Measurements from ENCODE around the gene GOSR2. TPM values are rescaled to one million over a fixed set of nuclear protein-coding genes. Genes with fewer than 3 reads are reported as not detected.
A peak's percentile ranks its signal among the peaks of the same experiment; 100 is the strongest.

Gene GOSR2
- total RNA-seq, 4 donors from 2014 or later: 39.3 to 52.6 (median 48.1) TPM

DNA sequence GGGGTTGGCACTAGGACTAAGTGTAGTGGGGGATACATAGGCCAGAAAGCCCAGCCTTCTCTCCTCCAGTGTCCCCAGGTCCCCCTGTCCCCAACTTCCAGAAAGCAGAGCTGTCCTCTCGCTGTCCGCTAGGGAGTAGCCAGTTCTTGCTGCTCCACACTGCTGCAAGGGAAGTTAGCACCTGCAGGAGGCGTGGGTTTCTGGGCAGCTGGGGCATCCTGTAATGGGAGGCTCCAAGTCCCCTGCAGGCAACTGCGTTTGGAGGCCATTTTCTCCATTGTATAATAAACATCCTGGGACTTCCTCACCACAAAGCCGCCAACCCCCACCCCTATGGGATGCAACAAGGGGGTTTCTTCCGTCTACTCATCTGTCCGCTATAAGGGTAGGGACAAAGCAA, 54.4 kb downstream of the GOSR2 start:
- 33 to 48% methylated on average over 7 of the region's 7 CpGs for WGBS, 2 donors
- no peak overlapping the region for H3K4me3 ChIP-seq

DNA sequence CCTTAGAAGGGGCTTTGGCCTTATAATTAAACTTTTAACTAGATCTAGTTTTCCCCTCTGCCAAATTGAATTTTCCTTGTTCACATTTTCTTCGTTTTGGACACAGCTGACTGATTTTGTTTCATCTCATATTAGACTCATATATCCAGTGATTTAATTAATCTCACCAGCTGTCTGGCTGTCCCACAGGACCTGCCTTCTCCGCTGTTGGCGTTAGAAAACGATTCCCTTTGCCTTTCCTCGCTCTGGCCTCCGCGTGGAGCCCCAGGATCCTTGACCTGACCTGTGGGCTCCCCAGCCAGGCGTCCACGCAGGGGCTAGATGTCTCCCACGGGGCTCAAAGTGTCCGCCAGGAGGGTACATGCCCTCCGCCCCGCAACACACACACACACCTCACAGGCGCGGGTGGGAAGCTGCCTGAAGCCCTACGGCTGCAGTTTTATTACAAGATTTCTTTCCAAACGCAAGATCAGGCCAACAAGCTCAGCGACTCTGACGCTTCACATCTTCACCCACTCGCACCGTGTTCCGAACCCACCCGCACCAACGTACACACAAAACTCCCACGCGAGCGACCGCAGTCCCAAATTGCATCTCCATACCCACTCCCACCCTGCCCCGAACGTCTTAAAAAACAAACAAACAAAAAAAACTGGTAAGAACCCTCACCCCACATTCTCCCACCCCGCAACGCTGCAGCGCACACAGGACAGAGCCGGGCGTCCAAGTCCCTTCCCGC, 55.0 kb downstream of the GOSR2 start:
- WGBS, 2 donors: 12 to 14% methylated on average over 36 of the region's 36 CpGs
- Histone ChIP-seq H3K27ac (no peak overlapping the region), H3K4me1 (peaks cover 0 to 27% (median 16%) of the 10 kb centered on the region in 4 donors), H3K27me3 (peaks cover 0 to 51% of the 10 kb centered on the region in 2 donors), H3K9me3 (no peaks in the 10 kb centered on the region), H3K36me3 (no peaks in the 10 kb centered on the region), H3K4me3 (peak overlapping the region; percentile 29 to 60 (median 44))
- TF ChIP-seq EP300 (IDR thresholded peaks at IDR 0.05) (no peak), POLR2A (IDR thresholded peaks at IDR 0.05) (no peak)
- TF ChIP-seq, protein P1, sequence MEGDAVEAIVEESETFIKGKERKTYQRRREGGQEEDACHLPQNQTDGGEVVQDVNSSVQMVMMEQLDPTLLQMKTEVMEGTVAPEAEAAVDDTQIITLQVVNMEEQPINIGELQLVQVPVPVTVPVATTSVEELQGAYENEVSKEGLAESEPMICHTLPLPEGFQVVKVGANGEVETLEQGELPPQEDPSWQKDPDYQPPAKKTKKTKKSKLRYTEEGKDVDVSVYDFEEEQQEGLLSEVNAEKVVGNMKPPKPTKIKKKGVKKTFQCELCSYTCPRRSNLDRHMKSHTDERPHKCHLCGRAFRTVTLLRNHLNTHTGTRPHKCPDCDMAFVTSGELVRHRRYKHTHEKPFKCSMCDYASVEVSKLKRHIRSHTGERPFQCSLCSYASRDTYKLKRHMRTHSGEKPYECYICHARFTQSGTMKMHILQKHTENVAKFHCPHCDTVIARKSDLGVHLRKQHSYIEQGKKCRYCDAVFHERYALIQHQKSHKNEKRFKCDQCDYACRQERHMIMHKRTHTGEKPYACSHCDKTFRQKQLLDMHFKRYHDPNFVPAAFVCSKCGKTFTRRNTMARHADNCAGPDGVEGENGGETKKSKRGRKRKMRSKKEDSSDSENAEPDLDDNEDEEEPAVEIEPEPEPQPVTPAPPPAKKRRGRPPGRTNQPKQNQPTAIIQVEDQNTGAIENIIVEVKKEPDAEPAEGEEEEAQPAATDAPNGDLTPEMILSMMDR (IDR thresholded peaks at IDR 0.05): no peak
- DNase-seq (ENCODE audit: low spot score in 2 of 2): no peak

More for the DNA sequence above, 54.4 kb downstream of the GOSR2 start:
- no peak for DNase-seq (ENCODE audit: low spot score in 2 of 2)
- TF ChIP-seq EP300 (IDR thresholded peaks at IDR 0.05) (no peak), POLR2A (IDR thresholded peaks at IDR 0.05) (no peak)
- TF ChIP-seq, protein P1 (IDR thresholded peaks at IDR 0.05): no peak
- H3K27me3 ChIP-seq: peaks cover 0 to 51% of the 10 kb centered on the region in 2 donors
- peaks cover 0 to 3% (median 0%) of the 10 kb centered on the region in 3 donors for H3K36me3 ChIP-seq
- no peak overlapping the region for H3K27ac ChIP-seq
- H3K9me3 ChIP-seq: no peaks in the 10 kb centered on the region
- H3K4me1 ChIP-seq: peaks cover 0 to 27% (median 16%) of the 10 kb centered on the region in 4 donors

DNA sequence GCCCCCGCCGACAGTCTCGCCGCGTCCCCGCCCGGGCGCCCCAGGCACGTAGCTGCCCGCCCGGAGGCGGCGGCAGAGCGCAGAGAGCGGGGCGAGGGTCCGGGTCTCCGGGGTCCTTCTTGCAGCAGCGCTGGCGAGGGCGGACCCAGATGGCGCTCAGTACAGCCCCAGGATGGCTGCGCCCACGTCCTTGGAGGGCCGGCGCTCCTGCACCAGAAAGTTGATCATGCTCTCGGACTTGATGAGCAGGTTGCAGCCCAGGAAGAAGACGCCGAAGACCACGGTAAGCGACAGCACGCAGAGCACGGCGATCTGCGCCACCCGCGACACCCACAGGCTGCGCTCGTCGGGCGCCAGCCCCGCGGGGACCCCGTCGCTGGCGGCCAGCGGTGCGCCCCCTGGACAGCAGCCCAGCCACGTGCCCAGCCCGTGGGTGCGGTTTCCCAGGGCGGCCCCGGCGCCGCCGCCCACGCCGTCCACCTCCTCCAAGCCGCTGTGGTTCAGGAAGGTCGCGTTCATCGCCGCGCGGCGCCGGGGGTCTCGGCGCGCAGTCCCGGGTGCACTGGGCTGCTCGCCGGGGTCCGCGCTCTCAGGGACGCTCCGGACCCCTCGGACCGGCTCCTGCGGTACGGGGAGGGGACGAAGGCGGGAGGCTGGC, 55.7 kb downstream of the GOSR2 start:
- DNase-seq (ENCODE audit: low spot score in 2 of 2): no peak
- H3K36me3 ChIP-seq: peaks cover 0 to 6% (median 0%) of the 10 kb centered on the region in 3 donors
- H3K27ac ChIP-seq: no peak overlapping the region
- H3K27me3 ChIP-seq: peaks cover 0 to 51% of the 10 kb centered on the region in 2 donors
- peaks cover 0 to 27% (median 16%) of the 10 kb centered on the region in 4 donors for H3K4me1 ChIP-seq
- peak overlapping the region; percentile 29 to 60 (median 44) for H3K4me3 ChIP-seq
- WGBS, 2 donors: 1% methylated on average over 27 to 74 of the region's 83 CpGs
- TF ChIP-seq EP300 (IDR thresholded peaks at IDR 0.05) (no peak), POLR2A (IDR thresholded peaks at IDR 0.05) (no peak)
- TF ChIP-seq, protein P1 (IDR thresholded peaks at IDR 0.05): no peak
- no peaks in the 10 kb centered on the region for H3K9me3 ChIP-seq

DNA sequence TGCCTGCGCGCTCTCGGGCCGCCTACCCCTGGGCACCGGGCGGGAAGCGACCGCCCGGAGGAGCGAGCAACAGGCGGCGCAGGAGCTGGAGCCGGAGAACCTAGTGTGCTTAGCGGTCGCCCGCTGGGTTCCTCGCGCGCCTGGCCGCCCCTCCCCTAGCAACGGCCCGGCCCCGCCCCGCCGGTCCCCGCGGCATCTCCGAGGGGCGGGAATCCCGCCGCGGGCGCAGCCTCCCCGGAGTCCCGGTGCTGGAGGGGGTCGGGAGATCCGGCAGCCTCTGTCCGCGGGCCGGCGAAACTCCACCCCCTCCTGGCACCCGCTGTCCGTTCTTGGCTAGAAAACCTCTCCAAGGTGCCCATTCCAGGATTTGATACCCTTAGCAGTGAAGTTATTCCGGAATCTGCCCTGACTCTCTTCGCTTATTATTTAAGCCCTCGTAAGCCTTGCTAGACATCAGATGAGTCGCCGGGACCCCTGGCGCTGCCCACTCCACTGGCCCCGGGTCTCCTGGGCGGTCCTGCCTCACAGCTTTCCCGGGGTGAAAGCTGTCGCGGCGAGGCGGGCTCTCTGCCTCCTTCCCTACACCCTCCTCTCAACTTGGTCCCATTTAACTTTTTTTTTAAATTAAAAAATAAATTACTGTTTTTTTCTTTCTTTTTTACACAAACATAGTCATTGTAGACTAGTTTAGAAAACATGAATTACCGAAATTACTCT, 56.3 kb downstream of the GOSR2 start, which contains the start of gene RPRML:
TSS of gene RPRML (minus strand) at position 107 of the 717 bp plus-strand sequence. CDS start 246 bp downstream, outside the sequence.
- Histone ChIP-seq H3K4me1 (peaks cover 0 to 27% (median 16%) of the 10 kb centered on the region in 4 donors), H3K27ac (no peak within 1 kb of the TSS), H3K4me3 (peak within 1 kb of the TSS; percentile 29 to 60 (median 44)), H3K27me3 (peaks cover 0 to 51% of the 10 kb centered on the region in 2 donors), H3K9me3 (no peaks in the 10 kb centered on the region), H3K36me3 (peaks cover 0 to 9% (median 0%) of the 10 kb centered on the region in 3 donors)
- TF ChIP-seq, protein P1 (IDR thresholded peaks at IDR 0.05): no peak
- no peak for TF ChIP-seq EP300 (IDR thresholded peaks at IDR 0.05)
- 1 to 3% methylated on average over 22 to 37 of the region's 57 CpGs for WGBS, 2 donors
- no peak for DNase-seq (ENCODE audit: low spot score in 2 of 2)

Data from tibial nerve (tissue), 4 donors.